ENCODE data around the gene MRGPRF.

GRCh38 chr11:69003866-69004367 is 9.1 kb downstream of the MRGPRF start:
- TF ChIP-seq POLR2A (IDR thresholded peaks at IDR 0.05) (no peak), CTCF (IDR thresholded peaks at IDR 0.05) (no peak)
